NCI-H187 treated with DMSO at 0.1 percent for 48 hours (cell line): ENCODE measurements around the gene CLEC14A.

Experiments used
- DNase-seq: peaks from one replicate; lab custom pipeline; 2025; lab: John Stamatoyannopoulos, UW

CLEC14A gene

DNA sequence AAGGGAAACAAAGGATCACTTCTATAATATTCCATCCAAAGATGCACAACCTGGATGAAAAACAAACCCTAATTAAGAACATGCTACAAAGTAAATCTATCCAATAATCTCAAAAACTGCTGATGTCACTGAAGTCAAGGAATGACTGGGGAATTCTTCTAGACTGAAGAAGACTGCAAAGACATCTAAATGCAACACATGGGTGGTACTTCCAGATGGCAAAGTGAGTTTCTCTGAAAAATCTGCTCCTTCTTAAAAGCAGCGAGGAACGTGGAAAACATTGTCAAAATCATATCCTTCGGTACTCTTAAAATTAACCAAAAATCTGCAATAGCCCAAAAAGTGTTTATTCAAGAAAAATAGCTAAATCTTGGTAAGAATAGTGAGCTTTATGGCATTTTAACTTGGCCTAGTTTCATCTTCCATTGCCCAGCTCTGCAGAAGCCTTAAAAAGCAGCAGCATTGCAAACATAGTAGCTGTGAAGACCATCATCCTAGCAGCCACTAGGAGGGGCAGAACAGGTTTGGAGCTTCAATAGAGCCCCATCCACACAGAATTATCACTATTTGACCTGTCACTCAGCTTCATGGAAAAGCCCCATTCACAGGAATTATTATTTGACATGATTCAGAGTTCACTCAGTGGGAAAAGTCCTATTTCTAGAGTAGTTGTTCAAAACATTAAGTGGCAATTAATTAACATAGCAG lies 7.4 kb downstream of the CLEC14A start:
- DNase-seq = no peak

DNA sequence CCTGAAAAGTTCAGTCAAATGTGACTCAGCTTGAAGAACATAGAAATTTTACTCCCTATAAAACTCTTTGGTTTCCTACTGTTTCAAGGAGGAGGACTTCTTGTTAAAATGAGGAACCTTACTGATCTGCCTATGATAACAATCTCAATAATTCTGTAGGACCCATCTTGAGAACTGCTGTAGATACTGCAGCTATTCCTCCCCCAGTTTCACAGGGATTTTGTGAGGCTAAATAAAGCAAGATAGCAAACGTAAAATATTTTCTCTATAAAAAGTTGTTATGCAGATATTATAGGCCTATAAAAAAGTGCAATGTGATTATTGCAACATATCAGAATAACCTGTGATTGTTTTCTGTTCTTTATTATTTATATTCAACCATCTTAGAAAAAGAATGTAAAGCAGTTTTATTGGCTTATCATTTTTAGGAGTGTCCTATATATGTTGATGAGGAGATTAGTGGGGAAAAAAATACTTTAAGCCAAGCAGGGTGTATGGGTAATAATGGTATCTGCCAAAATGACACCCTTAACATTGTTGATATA lies 12.1 kb downstream of the CLEC14A start:
- no peak for DNase-seq

GRCh38 chr14:38238878-38239277 lies 17.0 kb downstream of the CLEC14A start:
- DNase-seq = no peak

GRCh38 chr14:38238332-38238731 lies 17.6 kb downstream of the CLEC14A start:
- DNase-seq = no peak

- no peak for DNase-seq
These were observed 22.7 kb downstream of the CLEC14A start for GRCh38 chr14:38233218-38233617.

GRCh38 chr14:38226366-38226765 lies 29.5 kb downstream of the CLEC14A start:
- no peak for DNase-seq

GRCh38 chr14:38225946-38226345 lies 29.9 kb downstream of the CLEC14A start:
- DNase-seq = no peak

DNA sequence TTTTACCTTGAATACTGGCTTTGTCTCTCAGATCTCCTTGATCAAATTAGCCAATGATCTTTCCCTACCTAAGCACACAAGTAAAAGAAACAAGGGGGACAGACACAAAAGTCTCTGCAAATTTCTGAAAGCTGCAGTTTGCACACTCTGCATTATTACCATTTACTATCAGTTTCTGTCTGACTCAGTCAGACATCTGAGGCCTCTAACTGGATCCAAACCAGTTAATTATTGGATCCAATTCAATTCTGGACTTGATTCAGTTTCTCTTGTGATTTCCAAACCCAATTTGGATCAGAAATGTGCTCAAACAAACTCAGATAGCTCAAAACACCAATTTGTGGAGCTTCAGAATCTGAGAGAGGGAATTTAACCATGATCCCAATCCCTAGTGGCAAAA lies 31.6 kb downstream of the CLEC14A start:
- no peak for DNase-seq

GRCh38 chr14:38221077-38221476 lies 34.8 kb downstream of the CLEC14A start:
- no peak for DNase-seq

- DNase-seq = no peak
These were observed 38.3 kb downstream of the CLEC14A start for GRCh38 chr14:38217553-38217952.

DNA sequence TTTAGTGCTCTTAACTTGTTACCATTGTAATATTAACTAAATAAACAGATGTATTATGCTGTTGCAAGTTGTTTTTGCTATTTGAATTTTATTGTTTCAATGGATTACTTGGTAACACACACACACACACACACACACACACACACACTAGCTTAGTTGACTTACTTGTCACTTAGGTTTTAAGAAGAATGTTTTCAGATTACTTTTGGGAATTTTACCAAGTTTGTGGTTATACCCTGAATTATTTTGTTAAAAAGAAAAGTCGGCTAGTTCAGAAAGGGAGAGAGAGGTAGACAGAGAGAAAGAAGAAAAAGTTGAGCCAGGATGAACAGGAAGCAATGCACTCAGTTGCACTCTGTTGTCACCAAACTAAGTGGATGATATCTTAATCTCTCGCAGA lies 42.9 kb downstream of the CLEC14A start:
- no peak for DNase-seq

GRCh38 chr14:38212111-38212510 lies 43.8 kb downstream of the CLEC14A start:
- no peak for DNase-seq

DNA sequence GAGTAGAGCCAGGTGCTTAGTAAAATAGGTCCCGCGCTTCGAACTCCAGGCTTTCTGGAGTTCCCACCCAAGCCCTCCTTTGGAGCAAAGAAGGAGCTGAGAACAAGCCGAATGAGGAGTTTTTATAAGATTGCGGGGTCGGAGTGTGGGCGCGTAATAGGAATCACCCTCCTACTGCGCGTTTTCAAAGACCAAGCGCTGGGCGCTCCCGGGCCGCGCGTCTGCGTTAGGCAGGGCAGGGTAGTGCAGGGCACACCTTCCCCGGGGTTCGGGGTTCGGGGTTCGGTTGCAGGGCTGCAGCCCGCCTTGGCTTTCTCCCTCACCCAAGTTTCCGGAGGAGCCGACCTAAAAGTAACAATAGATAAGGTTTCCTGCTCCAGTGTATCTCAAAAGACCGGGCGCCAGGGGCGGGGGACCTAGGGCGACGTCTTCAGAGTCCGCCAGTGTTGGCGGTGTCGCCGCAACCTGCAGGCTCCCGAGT lies 44.6 kb downstream of the CLEC14A start:
- DNase-seq = no peak

- no peak for DNase-seq
These were observed 45.2 kb downstream of the CLEC14A start for GRCh38 chr14:38210587-38211216.

DNA sequence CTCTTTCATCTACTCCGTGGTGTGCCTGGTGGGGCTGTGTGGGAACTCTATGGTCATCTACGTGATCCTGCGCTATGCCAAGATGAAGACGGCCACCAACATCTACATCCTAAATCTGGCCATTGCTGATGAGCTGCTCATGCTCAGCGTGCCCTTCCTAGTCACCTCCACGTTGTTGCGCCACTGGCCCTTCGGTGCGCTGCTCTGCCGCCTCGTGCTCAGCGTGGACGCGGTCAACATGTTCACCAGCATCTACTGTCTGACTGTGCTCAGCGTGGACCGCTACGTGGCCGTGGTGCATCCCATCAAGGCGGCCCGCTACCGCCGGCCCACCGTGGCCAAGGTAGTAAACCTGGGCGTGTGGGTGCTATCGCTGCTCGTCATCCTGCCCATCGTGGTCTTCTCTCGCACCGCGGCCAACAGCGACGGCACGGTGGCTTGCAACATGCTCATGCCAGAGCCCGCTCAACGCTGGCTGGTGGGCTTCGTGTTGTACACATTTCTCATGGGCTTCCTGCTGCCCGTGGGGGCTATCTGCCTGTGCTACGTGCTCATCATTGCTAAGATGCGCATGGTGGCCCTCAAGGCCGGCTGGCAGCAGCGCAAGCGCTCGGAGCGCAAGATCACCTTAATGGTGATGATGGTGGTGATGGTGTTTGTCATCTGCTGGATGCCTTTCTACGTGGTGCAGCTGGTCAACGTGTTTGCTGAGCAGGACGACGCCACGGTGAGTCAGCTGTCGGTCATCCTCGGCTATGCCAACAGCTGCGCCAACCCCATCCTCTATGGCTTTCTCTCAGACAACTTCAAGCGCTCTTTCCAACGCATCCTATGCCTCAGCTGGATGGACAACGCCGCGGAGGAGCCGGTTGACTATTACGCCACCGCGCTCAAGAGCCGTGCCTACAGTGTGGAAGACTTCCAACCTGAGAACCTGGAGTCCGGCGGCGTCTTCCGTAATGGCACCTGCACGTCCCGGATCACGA lies 46.0 kb downstream of the CLEC14A start:
- DNase-seq = no peak

DNA sequence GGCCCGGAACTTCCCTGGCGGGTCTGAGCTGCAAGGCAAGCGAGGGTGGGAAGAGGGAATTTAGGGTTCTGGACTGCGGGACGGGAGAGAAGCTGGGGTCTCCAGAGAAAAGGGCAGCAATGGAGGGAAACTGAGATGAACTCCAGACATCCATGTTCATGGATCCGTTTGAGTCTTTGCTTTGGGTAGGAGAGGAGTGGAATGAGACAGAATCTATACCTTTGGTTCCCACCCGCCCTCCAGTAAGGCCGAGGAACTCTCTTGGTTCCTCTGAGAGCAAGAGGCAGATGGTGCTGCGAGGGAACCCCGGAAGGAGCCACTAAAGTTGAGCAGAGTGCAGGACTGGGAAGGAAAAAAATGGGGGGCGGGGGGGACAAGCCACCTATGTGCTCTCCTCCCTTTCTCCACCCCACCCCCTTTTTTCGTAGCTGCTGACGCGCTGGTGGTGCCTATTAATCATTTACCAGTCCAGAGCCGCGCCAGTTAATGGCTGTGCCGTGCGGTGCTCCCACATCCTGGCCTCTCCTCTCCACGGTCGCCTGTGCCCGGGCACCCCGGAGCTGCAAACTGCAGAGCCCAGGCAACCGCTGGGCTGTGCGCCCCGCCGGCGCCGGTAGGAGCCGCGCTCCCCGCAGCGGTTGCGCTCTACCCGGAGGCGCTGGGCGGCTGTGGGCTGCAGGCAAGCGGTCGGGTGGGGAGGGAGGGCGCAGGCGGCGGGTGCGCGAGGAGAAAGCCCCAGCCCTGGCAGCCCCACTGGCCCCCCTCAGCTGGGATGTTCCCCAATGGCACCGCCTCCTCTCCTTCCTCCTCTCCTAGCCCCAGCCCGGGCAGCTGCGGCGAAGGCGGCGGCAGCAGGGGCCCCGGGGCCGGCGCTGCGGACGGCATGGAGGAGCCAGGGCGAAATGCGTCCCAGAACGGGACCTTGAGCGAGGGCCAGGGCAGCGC lies 47.0 kb downstream of the CLEC14A start:
- DNase-seq = no peak

- DNase-seq = no peak
These were observed 47.9 kb downstream of the CLEC14A start, which contains the start of gene SSTR1 for GRCh38 chr14:38207736-38208617. Gene SSTR1 (plus strand): TSS chr14:38207904. CDS start chr14:38209390, 1,486 bp downstream.

GRCh38 chr14:38207377-38207735 lies 48.5 kb downstream of the CLEC14A start:
- no peak for DNase-seq

- no peak for DNase-seq
These were observed 49.1 kb downstream of the CLEC14A start for GRCh38 chr14:38206689-38207376.
